ENCODE measurements around the gene GSTM1.

GSTM1 gene

DNA sequence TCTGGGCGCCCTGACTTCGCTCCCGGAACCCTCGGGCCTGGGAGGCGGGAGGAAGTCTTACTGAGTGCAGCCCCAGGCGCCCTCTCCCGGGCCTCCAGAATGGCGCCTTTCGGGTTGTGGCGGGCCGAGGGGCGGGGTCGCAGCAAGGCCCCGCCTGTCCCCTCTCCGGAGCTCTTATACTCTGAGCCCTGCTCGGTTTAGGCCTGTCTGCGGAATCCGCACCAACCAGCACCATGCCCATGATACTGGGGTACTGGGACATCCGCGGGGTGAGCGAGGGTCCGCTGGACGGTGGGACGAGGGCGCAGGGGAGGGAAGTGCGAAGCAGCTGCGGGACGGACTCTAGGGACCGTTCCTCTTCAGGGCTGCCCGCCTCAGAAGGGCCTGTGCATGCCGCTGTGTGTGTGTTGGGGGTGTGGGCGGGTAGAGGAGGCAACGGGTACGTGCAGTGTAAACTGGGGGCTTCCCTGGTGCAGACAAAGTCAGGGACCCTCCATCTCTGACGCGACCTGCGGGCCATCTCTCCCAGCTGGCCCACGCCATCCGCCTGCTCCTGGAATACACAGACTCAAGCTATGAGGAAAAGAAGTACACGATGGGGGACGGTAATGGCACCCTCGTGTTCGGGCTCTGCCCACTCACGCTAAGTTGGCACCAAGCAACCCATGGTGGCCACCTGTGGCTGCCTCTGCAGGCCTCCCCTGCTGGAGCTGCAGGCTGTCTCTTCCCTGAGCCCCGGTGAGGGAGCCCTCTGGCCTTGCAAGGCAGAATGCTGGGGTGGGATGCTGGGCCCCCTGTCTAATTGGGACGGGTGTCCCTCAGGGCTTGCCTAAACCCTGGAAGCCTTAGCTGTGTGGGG is at the start of gene GSTM1:
Gene GSTM1 (plus strand): TSS at position 177 of the 859 bp plus-strand sequence. CDS start 57 bp downstream, at position 234.
- Histone ChIP-seq H3K9me3 (ENCODE audit: control insufficient read depth, insufficient read depth, low read length) (no peaks in the 10 kb centered on the region), H3K4me1 (ENCODE audit: control insufficient read depth, insufficient read depth, low read length) (no peaks in the 10 kb centered on the region), H3K27me3 (ENCODE audit: control insufficient read depth, insufficient read depth, low read length) (no peaks in the 10 kb centered on the region), H3K9ac (ENCODE audit: low read depth, low read length) (no peak within 1 kb of the TSS), H3K36me3 (ENCODE audit: control insufficient read depth, insufficient read depth, low read length) (no peaks in the 10 kb centered on the region), H3K4me3 (ENCODE audit: low read depth, low read length) (no peak within 1 kb of the TSS)

DNA sequence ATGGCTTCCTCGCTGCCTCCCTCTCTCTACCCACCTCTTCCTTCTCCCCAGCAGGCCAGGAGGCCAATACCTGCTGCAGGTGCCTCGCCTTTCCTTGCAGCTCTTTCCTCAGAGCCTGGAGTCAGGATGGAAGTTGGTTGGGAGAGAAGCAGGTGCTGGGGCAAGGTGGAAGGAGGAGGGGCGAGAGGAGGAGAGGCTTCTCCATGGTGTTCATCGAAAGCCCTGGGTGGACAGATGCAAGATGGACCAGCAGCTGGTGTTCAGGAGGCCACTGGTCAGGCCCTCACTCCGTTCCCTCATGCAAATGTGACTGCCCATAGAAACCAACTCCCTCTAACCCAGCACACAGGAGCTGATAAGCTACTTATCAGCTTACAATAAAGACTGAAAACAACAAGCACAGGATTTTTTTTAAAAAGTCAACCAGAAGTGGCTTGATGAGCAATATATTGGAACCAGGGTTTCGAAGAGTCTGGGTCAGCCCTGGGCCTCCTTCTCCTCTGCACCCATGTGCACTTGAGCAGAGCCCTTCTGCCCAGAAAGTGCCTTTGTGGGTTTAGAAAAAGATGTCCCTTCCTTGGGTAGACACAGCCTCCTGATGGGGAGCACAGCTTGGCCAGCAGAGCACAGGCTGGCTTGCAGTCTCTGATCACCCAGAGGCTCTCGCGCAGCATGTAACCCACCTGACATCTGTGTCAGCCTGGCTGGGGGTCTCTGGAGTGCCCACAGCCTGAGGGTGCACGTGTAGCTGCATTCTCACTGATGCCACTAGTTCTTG is 48.4 kb upstream of the GSTM1 start:
- peaks cover 6% of the 10 kb centered on the region for H3K4me1 ChIP-seq (ENCODE audit: control insufficient read depth, insufficient read depth, low read length)
- no peak overlapping the region for H3K4me3 ChIP-seq (ENCODE audit: low read depth, low read length)
- H3K9me3 ChIP-seq (ENCODE audit: control insufficient read depth, insufficient read depth, low read length), result no peaks in the 10 kb centered on the region
- no peaks in the 10 kb centered on the region for H3K36me3 ChIP-seq (ENCODE audit: control insufficient read depth, insufficient read depth, low read length)
- H3K9ac ChIP-seq (ENCODE audit: low read depth, low read length), result no peak overlapping the region
- H3K27me3 ChIP-seq (ENCODE audit: control insufficient read depth, insufficient read depth, low read length), result peaks cover 10% of the 10 kb centered on the region

DNA sequence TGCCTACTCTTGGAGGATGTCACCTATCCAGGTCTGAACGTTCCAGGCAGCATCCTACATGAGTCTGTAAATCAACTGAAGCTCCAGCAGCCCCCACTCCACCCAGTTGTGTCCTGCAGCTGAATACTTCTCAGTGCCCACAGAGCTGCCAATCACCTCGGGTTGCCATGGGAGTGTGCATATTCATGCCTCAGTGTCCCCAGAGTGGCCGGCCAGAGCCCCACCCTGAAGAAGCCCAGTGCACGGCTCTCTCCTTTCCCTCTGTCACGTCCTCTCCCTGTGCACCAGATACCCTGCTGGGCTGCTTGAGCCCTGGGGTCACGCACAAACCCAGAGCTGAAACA is 47.8 kb upstream of the GSTM1 start:
- Histone ChIP-seq H3K4me1 (ENCODE audit: control insufficient read depth, insufficient read depth, low read length) (peaks cover 6% of the 10 kb centered on the region), H3K27me3 (ENCODE audit: control insufficient read depth, insufficient read depth, low read length) (peaks cover 10% of the 10 kb centered on the region), H3K9ac (ENCODE audit: low read depth, low read length) (no peak overlapping the region), H3K36me3 (ENCODE audit: control insufficient read depth, insufficient read depth, low read length) (no peaks in the 10 kb centered on the region), H3K4me3 (ENCODE audit: low read depth, low read length) (no peak overlapping the region), H3K9me3 (ENCODE audit: control insufficient read depth, insufficient read depth, low read length) (no peaks in the 10 kb centered on the region)

DNA sequence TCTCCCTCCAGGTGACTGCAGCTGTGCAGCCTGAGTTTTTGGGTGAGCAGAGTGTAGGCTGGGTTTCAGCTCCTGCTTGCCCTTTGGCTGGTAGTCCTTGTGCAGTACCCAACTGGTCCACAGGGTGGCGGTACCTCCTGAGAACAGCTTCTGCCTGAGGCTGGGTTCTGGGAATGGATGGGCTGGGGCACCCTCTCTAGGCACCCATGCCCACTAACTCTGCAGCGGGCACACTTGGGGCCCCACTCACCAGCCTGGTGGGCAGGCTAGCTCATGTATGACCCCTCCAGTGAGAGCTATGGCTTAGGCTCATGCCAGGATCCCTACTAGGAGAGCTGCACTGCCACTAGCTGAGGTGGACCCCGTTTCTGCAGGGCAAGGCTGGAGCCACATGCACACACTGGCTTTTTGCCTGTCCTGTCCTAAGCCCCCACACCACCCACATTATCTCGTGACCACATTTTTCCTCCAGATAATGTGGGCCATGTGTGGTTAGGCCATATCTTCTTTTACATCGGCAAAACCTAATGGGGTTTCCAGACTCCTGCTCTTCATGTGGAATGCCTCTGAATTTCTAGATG is 47.2 kb upstream of the GSTM1 start:
- Histone ChIP-seq H3K27me3 (ENCODE audit: control insufficient read depth, insufficient read depth, low read length) (peaks cover 10% of the 10 kb centered on the region), H3K4me1 (ENCODE audit: control insufficient read depth, insufficient read depth, low read length) (peaks cover 6% of the 10 kb centered on the region), H3K4me3 (ENCODE audit: low read depth, low read length) (no peak overlapping the region), H3K36me3 (ENCODE audit: control insufficient read depth, insufficient read depth, low read length) (no peaks in the 10 kb centered on the region), H3K9me3 (ENCODE audit: control insufficient read depth, insufficient read depth, low read length) (no peaks in the 10 kb centered on the region), H3K9ac (ENCODE audit: low read depth, low read length) (no peak overlapping the region)

DNA sequence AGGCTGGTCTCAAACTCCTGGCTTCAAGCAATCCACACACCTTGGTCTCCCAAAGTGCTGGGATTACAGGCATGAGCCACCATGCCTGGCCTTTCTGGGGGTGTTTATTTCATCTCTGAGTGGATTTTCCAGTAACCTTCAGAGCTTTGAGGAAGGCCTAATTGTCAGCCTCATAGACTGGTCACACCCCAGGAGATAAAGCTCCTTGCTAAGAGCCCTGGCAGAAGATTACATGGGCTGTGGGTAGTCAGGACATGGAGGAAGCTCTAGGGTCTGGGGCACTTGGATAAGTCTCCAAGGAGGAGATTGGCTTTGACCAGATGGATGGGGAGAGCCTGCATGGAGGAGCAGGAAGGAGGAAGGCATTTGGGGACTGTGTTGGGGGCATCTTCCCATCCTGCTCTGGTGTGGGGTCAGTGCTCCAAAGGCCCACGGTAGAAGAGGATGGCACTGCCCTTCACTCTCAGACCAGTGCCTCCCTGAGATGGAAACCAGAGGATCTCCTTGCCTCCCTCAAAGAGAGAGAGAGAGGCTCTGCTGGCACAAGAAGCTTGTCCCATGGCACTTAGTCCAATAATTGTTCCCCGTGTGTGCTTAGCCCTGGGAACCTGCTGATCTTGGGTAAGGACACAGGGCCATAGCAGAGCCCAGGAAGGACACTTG is 46.4 kb upstream of the GSTM1 start:
- Histone ChIP-seq H3K36me3 (ENCODE audit: control insufficient read depth, insufficient read depth, low read length) (no peaks in the 10 kb centered on the region), H3K4me1 (ENCODE audit: control insufficient read depth, insufficient read depth, low read length) (peaks cover 1% of the 10 kb centered on the region), H3K27me3 (ENCODE audit: control insufficient read depth, insufficient read depth, low read length) (peaks cover 10% of the 10 kb centered on the region), H3K9ac (ENCODE audit: low read depth, low read length) (no peak overlapping the region), H3K9me3 (ENCODE audit: control insufficient read depth, insufficient read depth, low read length) (no peaks in the 10 kb centered on the region), H3K4me3 (ENCODE audit: low read depth, low read length) (no peak overlapping the region)

DNA sequence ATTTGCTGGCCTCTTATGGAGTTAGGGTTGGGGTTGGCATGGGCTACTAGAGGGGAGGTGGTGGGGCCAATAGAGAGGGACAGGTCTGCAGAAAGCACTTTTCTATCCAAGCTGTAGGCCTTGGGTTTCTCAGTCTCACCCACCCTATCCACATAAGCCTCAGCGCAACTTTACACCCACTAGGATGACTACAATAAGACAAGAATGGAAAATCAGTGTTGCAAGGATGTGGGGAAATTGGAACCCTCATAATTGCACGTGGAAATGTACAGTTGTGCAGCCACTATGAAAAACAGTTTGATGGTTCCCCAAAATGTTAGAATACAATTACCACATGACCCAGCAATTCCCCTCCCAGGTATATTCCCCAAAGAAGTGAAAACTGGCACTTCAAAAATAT is 45.8 kb upstream of the GSTM1 start:
- Histone ChIP-seq H3K4me3 (ENCODE audit: low read depth, low read length) (no peak overlapping the region), H3K36me3 (ENCODE audit: control insufficient read depth, insufficient read depth, low read length) (no peaks in the 10 kb centered on the region), H3K4me1 (ENCODE audit: control insufficient read depth, insufficient read depth, low read length) (no peaks in the 10 kb centered on the region), H3K27me3 (ENCODE audit: control insufficient read depth, insufficient read depth, low read length) (peaks cover 10% of the 10 kb centered on the region), H3K9ac (ENCODE audit: low read depth, low read length) (no peak overlapping the region), H3K9me3 (ENCODE audit: control insufficient read depth, insufficient read depth, low read length) (no peaks in the 10 kb centered on the region)

DNA sequence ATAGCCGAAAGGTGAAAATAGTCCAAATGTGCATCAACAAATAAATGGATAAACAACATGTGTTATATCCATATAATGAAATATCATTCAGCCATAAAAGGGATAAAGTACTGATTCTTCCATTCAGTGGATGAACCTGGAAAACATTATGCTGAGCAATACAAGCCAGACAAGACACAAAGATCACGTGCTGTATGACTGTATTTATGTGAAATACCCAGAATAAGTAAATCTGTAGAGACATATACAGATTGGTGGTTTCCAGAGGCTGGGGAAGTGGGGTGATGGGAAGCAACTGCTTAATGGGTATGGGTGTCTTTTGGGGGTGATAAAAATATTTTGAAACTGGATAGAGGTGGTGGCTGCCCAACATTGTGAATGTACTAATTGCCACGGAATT is 45.0 kb upstream of the GSTM1 start:
- H3K36me3 ChIP-seq (ENCODE audit: control insufficient read depth, insufficient read depth, low read length), result no peaks in the 10 kb centered on the region
- peaks cover 10% of the 10 kb centered on the region for H3K27me3 ChIP-seq (ENCODE audit: control insufficient read depth, insufficient read depth, low read length)
- no peak overlapping the region for H3K4me3 ChIP-seq (ENCODE audit: low read depth, low read length)
- no peaks in the 10 kb centered on the region for H3K9me3 ChIP-seq (ENCODE audit: control insufficient read depth, insufficient read depth, low read length)
- no peak overlapping the region for H3K9ac ChIP-seq (ENCODE audit: low read depth, low read length)
- no peaks in the 10 kb centered on the region for H3K4me1 ChIP-seq (ENCODE audit: control insufficient read depth, insufficient read depth, low read length)

DNA sequence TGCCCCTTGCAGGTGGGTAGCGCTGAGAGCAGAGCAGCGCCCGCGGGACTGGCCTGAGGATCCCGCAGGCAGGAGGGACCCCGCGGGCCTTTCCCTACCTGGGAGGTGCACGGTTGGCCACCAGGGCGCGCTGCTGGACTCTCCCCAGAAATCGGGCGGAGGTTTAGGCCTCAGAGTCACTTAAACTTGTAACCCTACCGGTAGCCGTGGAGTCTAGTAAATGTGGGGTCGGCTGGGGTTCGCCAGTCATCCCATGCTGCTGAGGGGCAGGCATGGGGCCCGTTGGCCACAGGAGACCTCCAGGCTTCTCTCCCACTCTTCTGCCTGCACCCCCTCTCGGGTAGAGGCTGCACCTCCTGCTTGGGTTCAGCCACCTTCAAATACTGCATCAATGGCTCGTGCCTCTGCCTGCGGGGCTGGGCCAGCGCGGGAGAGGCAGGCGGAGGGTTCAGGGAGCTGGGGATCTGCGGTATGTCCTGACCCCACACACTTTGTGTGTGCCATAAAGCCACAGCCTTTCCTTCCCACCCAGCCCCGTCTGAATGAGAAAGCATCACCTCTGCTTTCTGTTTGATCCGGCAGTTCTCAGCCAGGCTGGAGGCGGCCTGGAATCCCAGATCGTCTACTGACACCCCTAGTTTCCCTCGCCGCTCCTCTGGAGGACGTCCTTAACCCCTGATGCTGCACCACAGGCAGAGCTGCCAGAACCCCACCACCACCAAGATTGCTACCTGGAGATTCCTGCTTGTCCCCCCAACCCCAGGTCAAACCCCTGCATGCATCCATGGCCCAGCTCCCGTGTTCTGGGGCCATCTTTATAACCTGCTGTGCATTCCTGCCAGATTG is 44.0 kb upstream of the GSTM1 start:
- no peak overlapping the region for H3K4me3 ChIP-seq (ENCODE audit: low read depth, low read length)

DNA sequence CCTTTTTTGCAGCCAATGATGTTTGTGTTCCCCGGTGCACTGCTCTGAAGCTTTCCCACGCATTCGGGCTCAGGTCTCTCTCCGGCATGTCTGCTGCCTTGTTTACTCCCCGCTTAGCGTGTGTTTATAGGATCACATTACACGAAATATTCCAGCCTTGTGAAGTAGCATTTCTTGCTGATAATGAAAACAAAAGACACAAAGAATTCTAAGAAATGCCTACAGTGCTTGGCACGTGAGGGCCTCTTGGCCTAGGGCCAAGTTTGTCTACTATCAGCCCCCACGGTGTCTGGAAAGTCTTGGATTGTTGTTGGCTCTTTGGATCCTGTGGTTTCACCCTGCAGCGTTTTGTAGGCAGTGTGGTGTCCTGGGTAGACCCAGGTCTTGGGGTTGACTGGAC is 42.9 kb upstream of the GSTM1 start:
- Histone ChIP-seq H3K4me3 (ENCODE audit: low read depth, low read length) (no peak overlapping the region), H3K36me3 (ENCODE audit: control insufficient read depth, insufficient read depth, low read length) (no peaks in the 10 kb centered on the region), H3K9me3 (ENCODE audit: control insufficient read depth, insufficient read depth, low read length) (no peaks in the 10 kb centered on the region), H3K27me3 (ENCODE audit: control insufficient read depth, insufficient read depth, low read length) (peaks cover 10% of the 10 kb centered on the region), H3K9ac (ENCODE audit: low read depth, low read length) (no peak overlapping the region), H3K4me1 (ENCODE audit: control insufficient read depth, insufficient read depth, low read length) (no peaks in the 10 kb centered on the region)

More for the DNA sequence above, 44.0 kb upstream of the GSTM1 start:
- peaks cover 10% of the 10 kb centered on the region for H3K27me3 ChIP-seq (ENCODE audit: control insufficient read depth, insufficient read depth, low read length)
- H3K4me1 ChIP-seq (ENCODE audit: control insufficient read depth, insufficient read depth, low read length), result no peaks in the 10 kb centered on the region
- no peaks in the 10 kb centered on the region for H3K9me3 ChIP-seq (ENCODE audit: control insufficient read depth, insufficient read depth, low read length)
- H3K9ac ChIP-seq (ENCODE audit: low read depth, low read length), result no peak overlapping the region
- H3K36me3 ChIP-seq (ENCODE audit: control insufficient read depth, insufficient read depth, low read length), result no peaks in the 10 kb centered on the region

DNA sequence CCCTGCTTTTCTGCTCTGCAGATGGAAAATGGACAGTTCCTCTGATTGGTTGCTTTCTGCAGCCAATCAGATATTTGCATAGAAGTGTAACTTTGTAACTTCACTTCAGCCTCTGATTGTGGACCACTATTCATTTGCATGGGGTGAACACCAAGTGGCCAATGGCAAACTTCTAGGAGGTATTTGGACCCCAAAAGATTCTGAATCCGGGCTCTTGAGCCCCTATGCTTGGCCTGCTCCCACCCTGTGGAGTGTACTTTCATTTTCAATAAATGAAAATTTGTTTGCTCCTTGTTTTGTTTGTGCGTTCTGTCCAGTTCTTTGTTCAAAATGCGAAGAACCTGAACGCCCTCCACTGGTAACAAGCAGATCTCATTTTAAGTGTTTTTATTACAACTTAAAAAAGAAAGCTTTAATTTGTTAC is 38.1 kb upstream of the GSTM1 start:
- Histone ChIP-seq H3K4me1 (ENCODE audit: control insufficient read depth, insufficient read depth, low read length) (no peaks in the 10 kb centered on the region), H3K27me3 (ENCODE audit: control insufficient read depth, insufficient read depth, low read length) (peaks cover 12% of the 10 kb centered on the region), H3K9me3 (ENCODE audit: control insufficient read depth, insufficient read depth, low read length) (no peaks in the 10 kb centered on the region), H3K36me3 (ENCODE audit: control insufficient read depth, insufficient read depth, low read length) (no peaks in the 10 kb centered on the region), H3K9ac (ENCODE audit: low read depth, low read length) (no peak overlapping the region), H3K4me3 (ENCODE audit: low read depth, low read length) (no peak overlapping the region)

DNA sequence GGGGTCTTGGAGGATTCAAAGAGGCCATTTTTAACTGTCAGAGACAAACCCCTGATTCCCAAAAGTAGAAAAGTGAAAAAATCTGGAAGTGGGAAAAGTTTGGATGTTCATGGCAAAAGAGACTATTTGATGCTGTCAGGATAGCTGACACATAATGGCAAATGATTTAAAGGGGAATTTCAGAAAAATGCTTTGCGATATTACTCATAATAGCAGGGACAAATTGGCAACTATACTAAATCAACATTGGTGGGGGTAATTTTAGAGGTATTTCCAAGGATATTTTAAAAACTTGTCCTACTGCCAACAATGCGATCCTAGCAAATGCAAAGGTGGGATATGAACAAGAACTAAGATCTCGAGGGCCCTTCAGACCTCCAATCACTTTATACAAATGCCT is 37.0 kb upstream of the GSTM1 start:
- Histone ChIP-seq H3K9me3 (ENCODE audit: control insufficient read depth, insufficient read depth, low read length) (no peaks in the 10 kb centered on the region), H3K4me1 (ENCODE audit: control insufficient read depth, insufficient read depth, low read length) (peaks cover 3% of the 10 kb centered on the region), H3K9ac (ENCODE audit: low read depth, low read length) (no peak overlapping the region), H3K27me3 (ENCODE audit: control insufficient read depth, insufficient read depth, low read length) (peaks cover 17% of the 10 kb centered on the region), H3K4me3 (ENCODE audit: low read depth, low read length) (no peak overlapping the region), H3K36me3 (ENCODE audit: control insufficient read depth, insufficient read depth, low read length) (no peaks in the 10 kb centered on the region)
